ENCODE results near the gene ZBTB39. TPM values are rescaled to one million over a fixed set of nuclear protein-coding genes. Genes with fewer than 3 reads are reported as not detected.

The ZBTB39 gene
- total RNA-seq, 1 experiment from 2014 or later: 5.8 TPM

DNA sequence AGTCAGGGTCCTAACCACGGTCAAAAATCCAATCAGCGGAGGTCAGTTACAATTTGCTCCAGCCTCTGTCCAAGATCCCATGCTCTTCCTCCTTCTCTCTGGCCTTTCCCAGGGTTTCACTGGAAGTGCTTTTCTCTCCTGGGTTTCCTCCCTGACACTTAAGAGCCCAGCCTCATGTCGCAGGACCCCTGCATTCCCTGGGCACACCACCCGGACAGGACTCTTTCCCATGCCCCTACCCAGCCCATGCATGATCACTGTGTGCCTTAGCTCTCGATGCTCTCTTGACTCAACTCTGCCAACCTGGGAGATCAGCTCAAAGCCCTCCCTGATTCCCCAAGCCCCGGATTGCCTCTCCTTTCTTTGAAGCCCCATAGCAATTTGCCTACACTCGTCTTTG is 25.4 kb upstream of the ZBTB39 start:
- no TSS peak for BruUV-seq (replicated peaks)
- Histone ChIP-seq H3K4me3 (ENCODE audit: low read depth in 2 of 2, low read length in 2 of 2) (no peak overlapping the region), H3K36me3 (ENCODE audit: control insufficient read depth, insufficient read depth, low read length) (no peaks in the 10 kb centered on the region), H3K9me3 (ENCODE audit: control insufficient read depth, insufficient read depth, low read depth, low read length) (no peaks in the 10 kb centered on the region), H3K4me1 (ENCODE audit: control insufficient read depth, insufficient read depth, low read length) (no peaks in the 10 kb centered on the region), H3K27me3 (ENCODE audit: control insufficient read depth, insufficient read depth, low read length) (no peaks in the 10 kb centered on the region), H3K27ac (ENCODE audit: low read length) (no peak overlapping the region)
- ATAC-seq (no peak), DNase-seq (ENCODE audit: low read depth, low spot score) (no peak)
- CTCF ChIA-PET: no interaction called here
- intact Hi-C loops (cut with micrococcal nuclease; ENCODE audit: unreplicated experiment): no loop called here
- in situ Hi-C loops (cut with HindIII; ENCODE audit: low pct_unique_long_range_greater_than_20kb, low sequenced_read_pairs): no loop called here
- TF ChIP-seq POLR2AphosphoS5 (IDR thresholded peaks at IDR 0.05; ENCODE audit: low read depth, low read length): no peak
- TF ChIP-seq SIN3A (IDR thresholded peaks at IDR 0.05; ENCODE audit: borderline replicate concordance, insufficient read depth, low read depth, low read length): no peak
- TF ChIP-seq REST (IDR thresholded peaks at IDR 0.05; ENCODE audit: insufficient read depth in 1 of 2, low read depth in 2 of 2, low read length in 1 of 2): no peak
- TF ChIP-seq, protein P1, sequence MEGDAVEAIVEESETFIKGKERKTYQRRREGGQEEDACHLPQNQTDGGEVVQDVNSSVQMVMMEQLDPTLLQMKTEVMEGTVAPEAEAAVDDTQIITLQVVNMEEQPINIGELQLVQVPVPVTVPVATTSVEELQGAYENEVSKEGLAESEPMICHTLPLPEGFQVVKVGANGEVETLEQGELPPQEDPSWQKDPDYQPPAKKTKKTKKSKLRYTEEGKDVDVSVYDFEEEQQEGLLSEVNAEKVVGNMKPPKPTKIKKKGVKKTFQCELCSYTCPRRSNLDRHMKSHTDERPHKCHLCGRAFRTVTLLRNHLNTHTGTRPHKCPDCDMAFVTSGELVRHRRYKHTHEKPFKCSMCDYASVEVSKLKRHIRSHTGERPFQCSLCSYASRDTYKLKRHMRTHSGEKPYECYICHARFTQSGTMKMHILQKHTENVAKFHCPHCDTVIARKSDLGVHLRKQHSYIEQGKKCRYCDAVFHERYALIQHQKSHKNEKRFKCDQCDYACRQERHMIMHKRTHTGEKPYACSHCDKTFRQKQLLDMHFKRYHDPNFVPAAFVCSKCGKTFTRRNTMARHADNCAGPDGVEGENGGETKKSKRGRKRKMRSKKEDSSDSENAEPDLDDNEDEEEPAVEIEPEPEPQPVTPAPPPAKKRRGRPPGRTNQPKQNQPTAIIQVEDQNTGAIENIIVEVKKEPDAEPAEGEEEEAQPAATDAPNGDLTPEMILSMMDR (IDR thresholded peaks at IDR 0.05): no peak
- no peak for TF ChIP-seq TCF7L2 (IDR thresholded peaks at IDR 0.05; ENCODE audit: low read depth, low read length)
- POLR2A ChIA-PET: no interaction called here

DNA sequence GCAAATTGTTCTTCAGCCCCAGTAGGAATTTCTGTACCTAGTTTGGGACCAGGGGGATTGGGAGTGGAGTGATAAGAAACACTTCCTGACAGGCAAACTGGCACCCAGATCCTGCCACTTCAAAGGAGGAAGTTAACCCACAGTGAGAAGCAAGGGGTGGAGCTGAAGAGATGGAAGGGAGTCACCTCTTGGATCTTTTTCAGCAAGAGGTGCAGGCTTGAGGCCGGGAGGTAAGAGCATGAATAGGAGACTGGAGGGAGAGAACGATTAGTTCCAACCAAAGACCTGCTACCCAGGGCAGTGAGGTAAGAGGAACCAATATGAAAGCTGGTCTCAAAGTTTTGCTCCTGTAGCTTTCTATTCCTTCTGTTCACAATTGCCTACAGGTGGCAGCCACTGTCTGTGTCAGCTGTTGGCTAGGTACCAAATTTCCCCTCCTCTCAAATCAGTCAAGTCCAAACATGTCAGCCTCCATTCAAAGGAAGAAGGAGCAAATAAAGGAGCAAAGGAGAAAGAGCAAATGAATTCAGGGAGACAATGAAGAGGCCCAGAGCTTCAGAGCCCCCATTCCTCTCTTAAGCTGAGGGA is 24.9 kb upstream of the ZBTB39 start:
- H3K4me3 ChIP-seq (ENCODE audit: low read depth in 2 of 2, low read length in 2 of 2): no peak overlapping the region
- no TSS peak for BruUV-seq (replicated peaks)
- no peak for DNase-seq (ENCODE audit: low read depth, low spot score)
- no peaks in the 10 kb centered on the region for H3K9me3 ChIP-seq (ENCODE audit: control insufficient read depth, insufficient read depth, low read depth, low read length)
- in situ Hi-C loops (cut with HindIII; ENCODE audit: low pct_unique_long_range_greater_than_20kb, low sequenced_read_pairs): no loop called here
- H3K4me1 ChIP-seq (ENCODE audit: control insufficient read depth, insufficient read depth, low read length): no peaks in the 10 kb centered on the region
- intact Hi-C loops (cut with micrococcal nuclease; ENCODE audit: unreplicated experiment): no loop called here
- no peak overlapping the region for H3K27ac ChIP-seq (ENCODE audit: low read length)
- H3K36me3 ChIP-seq (ENCODE audit: control insufficient read depth, insufficient read depth, low read length): no peaks in the 10 kb centered on the region
- no peaks in the 10 kb centered on the region for H3K27me3 ChIP-seq (ENCODE audit: control insufficient read depth, insufficient read depth, low read length)
- POLR2A ChIA-PET: no interaction called here
- CTCF ChIA-PET: no interaction called here
- TF ChIP-seq SIN3A (IDR thresholded peaks at IDR 0.05; ENCODE audit: borderline replicate concordance, insufficient read depth, low read depth, low read length) (no peak), TCF7L2 (IDR thresholded peaks at IDR 0.05; ENCODE audit: low read depth, low read length) (no peak), REST (IDR thresholded peaks at IDR 0.05; ENCODE audit: insufficient read depth in 1 of 2, low read depth in 2 of 2, low read length in 1 of 2) (no peak)
- ATAC-seq: no peak
